Mesothelial cell of epicardium (in vitro differentiated cells): ENCODE results near the gene ZNF397. TPM values are rescaled to one million over a fixed set of nuclear protein-coding genes. Genes with fewer than 3 reads are reported as not detected.

ENCODE experiments used
- DNase-seq, 2 experiments: peaks; one replicate each; pipeline ENCODE4 v3.0.0; 2021; ENCODE audit warnings: low spot score in 2 of 2; ENCODE audit not compliant: unreplicated experiment in 2 of 2
- H3K27ac Mint-ChIP-seq: 2 replicates; pipeline ENCODE4 v1.8.0; 2021; ENCODE audit warnings: mixed read lengths
- H3K27me3 Mint-ChIP-seq: 2 replicates; pipeline ENCODE4 v1.8.0; 2021; ENCODE audit warnings: low read depth, mixed read lengths
- H3K36me3 Mint-ChIP-seq: 2 replicates; pipeline ENCODE4 v1.8.0; 2021; ENCODE audit warnings: mixed read lengths
- H3K4me1 Mint-ChIP-seq: 2 replicates; pipeline ENCODE4 v1.8.0; 2021; ENCODE audit warnings: mixed read lengths
- H3K4me3 Mint-ChIP-seq: 2 replicates; pipeline ENCODE4 v1.8.0; 2021; ENCODE audit warnings: mild to moderate bottlenecking, moderate library complexity, mixed read lengths
- H3K9me3 Mint-ChIP-seq: 2 replicates; pipeline ENCODE4 v1.8.0; 2021; ENCODE audit warnings: mixed read lengths
- CTCF ChIP-seq: fragments of 200-600 bp; sonication (generic); IDR thresholded peaks from one replicate; pipeline ENCODE4 v1.5.0; 2021; ENCODE audit warnings: antibody characterized with exemption; ENCODE audit not compliant: unreplicated experiment
- total RNA-seq: library from RNA; stranded (reverse); gene quantifications from 3 replicates; pipeline ENCODE4 v1.2.1, GENCODE V29; 2021

The ZNF397 gene
- total RNA-seq, 1 donor from 2014 or later: 43.3 TPM

GRCh38 chr18:35284841-35285240 is 44.0 kb downstream of the ZNF397 start:
- H3K27ac Mint-ChIP-seq: no peak overlapping the region
- H3K4me1 Mint-ChIP-seq: peaks cover 6% of the 10 kb centered on the region
- H3K27me3 Mint-ChIP-seq: no peaks in the 10 kb centered on the region
- peaks cover 49% of the 10 kb centered on the region for H3K36me3 Mint-ChIP-seq
- H3K4me3 Mint-ChIP-seq: no peak overlapping the region
- DNase-seq: no peak
- H3K9me3 Mint-ChIP-seq: peaks cover 54% of the 10 kb centered on the region
- no peak for TF ChIP-seq CTCF

GRCh38 chr18:35289293-35289692 is 48.5 kb downstream of the ZNF397 start:
- Mint-ChIP-seq H3K27me3 (no peaks in the 10 kb centered on the region), H3K4me3 (peak overlapping the region; percentile 96), H3K9me3 (peaks cover 27% of the 10 kb centered on the region), H3K36me3 (peaks cover 37% of the 10 kb centered on the region), H3K27ac (peak overlapping the region; percentile 98), H3K4me1 (peaks cover 21% of the 10 kb centered on the region)
- no peak for TF ChIP-seq CTCF
- no peak for DNase-seq

- peaks cover 21% of the 10 kb centered on the region for H3K4me1 Mint-ChIP-seq
- peaks cover 40% of the 10 kb centered on the region for H3K36me3 Mint-ChIP-seq
- DNase-seq: peak in 1 of 2 experiments; percentile 42
Measured at GRCh38 chr18:35289727-35290093, 48.9 kb downstream of the ZNF397 start.

GRCh38 chr18:35290094-35290735 is 49.4 kb downstream of the ZNF397 start, which contains the start of gene ZSCAN30:
ZSCAN30 (minus strand) TSS chr18:35290229; CDS start chr18:35264352, 25,877 bp downstream.
- Mint-ChIP-seq H3K36me3 (peaks cover 40% of the 10 kb centered on the region), H3K27ac (peak within 1 kb of the TSS; percentile 98), H3K27me3 (no peaks in the 10 kb centered on the region), H3K4me1 (peaks cover 21% of the 10 kb centered on the region), H3K9me3 (peaks cover 27% of the 10 kb centered on the region), H3K4me3 (peak within 1 kb of the TSS; percentile 96)
- DNase-seq: peak; percentile 81 to 92
- TF ChIP-seq CTCF: no peak

More at GRCh38 chr18:35289727-35290093, 48.9 kb downstream of the ZNF397 start:
- Mint-ChIP-seq H3K27ac (peak overlapping the region; percentile 98), H3K27me3 (no peaks in the 10 kb centered on the region), H3K9me3 (peaks cover 27% of the 10 kb centered on the region), H3K4me3 (peak overlapping the region; percentile 96)
- no peak for TF ChIP-seq CTCF

GRCh38 chr18:35291166-35291565 is 50.3 kb downstream of the ZNF397 start:
- peaks cover 41% of the 10 kb centered on the region for H3K36me3 Mint-ChIP-seq
- peaks cover 21% of the 10 kb centered on the region for H3K4me1 Mint-ChIP-seq
- no peak for DNase-seq
- no peaks in the 10 kb centered on the region for H3K27me3 Mint-ChIP-seq
- peak overlapping the region; percentile 98 for H3K27ac Mint-ChIP-seq
- no peak for TF ChIP-seq CTCF
- H3K4me3 Mint-ChIP-seq: peak overlapping the region; percentile 96
- H3K9me3 Mint-ChIP-seq: peaks cover 19% of the 10 kb centered on the region
